Activated naive CD8-positive, alpha-beta T cell treated with anti-CD3 and anti-CD28 coated beads for 36 hours (primary cell): Measurements from ENCODE around the gene MCM3AP. TPM values are rescaled to one million over a fixed set of nuclear protein-coding genes. Genes with fewer than 3 reads are reported as not detected.
"Not testable (repeated sequence)": the region's sequence is repeated elsewhere in the genome, so short reads cannot be mapped to it uniquely, and the experiment has no call there.

Experiments
- DNase-seq: peaks from one replicate; pipeline ENCODE4 v3.0.0; 2021
- H3K27ac Mint-ChIP-seq: one replicate; pipeline ENCODE4 v1.8.0; 2022; ENCODE audit warnings: mild to moderate bottlenecking, moderate library complexity, mixed read lengths
- H3K27me3 Mint-ChIP-seq: one replicate; pipeline ENCODE4 v1.8.0; 2022; ENCODE audit warnings: mild to moderate bottlenecking, mixed read lengths
- H3K36me3 Mint-ChIP-seq: one replicate; pipeline ENCODE4 v1.8.0; 2021; ENCODE audit warnings: mild to moderate bottlenecking, mixed read lengths
- H3K4me1 Mint-ChIP-seq: one replicate; pipeline ENCODE4 v1.8.0; 2021; ENCODE audit warnings: mixed read lengths
- H3K4me3 Mint-ChIP-seq: one replicate; pipeline ENCODE4 v1.8.0; 2022; ENCODE audit warnings: mild to moderate bottlenecking, moderate library complexity, mixed read lengths
- H3K9me3 Mint-ChIP-seq: one replicate; pipeline ENCODE4 v1.8.0; 2022; ENCODE audit warnings: mixed read lengths
- total RNA-seq, 2 experiments: library from RNA; stranded (reverse); gene quantifications; one replicate each; pipeline ENCODE4 v1.2.3, GENCODE V29; 2021

The MCM3AP gene
- total RNA-seq, 2 experiments from 2014 or later: 112 to 117 TPM

- H3K4me1 Mint-ChIP-seq: no peaks in the 10 kb centered on the region
- H3K4me3 Mint-ChIP-seq: no peak overlapping the region
- no peak for DNase-seq
- H3K9me3 Mint-ChIP-seq: no peaks in the 10 kb centered on the region
- H3K27ac Mint-ChIP-seq: no peak overlapping the region
- H3K27me3 Mint-ChIP-seq: no peaks in the 10 kb centered on the region
- H3K36me3 Mint-ChIP-seq: peaks cover 8% of the 10 kb centered on the region
These were observed 82.7 kb downstream of the MCM3AP start for GRCh38 chr21:46202592-46203202.

GRCh38 chr21:46200877-46201803, 84.3 kb downstream of the MCM3AP start:
- not testable (repeated sequence) for H3K27ac Mint-ChIP-seq, DNase-seq, H3K9me3 Mint-ChIP-seq, H3K36me3 Mint-ChIP-seq, H3K4me3 Mint-ChIP-seq, H3K4me1 Mint-ChIP-seq, H3K27me3 Mint-ChIP-seq

- Mint-ChIP-seq H3K9me3 (no peaks in the 10 kb centered on the region), H3K27ac (no peak overlapping the region), H3K4me3 (no peak overlapping the region), H3K4me1 (no peaks in the 10 kb centered on the region), H3K27me3 (no peaks in the 10 kb centered on the region), H3K36me3 (peaks cover 8% of the 10 kb centered on the region)
- no peak for DNase-seq
These were observed 85.7 kb downstream of the MCM3AP start for GRCh38 chr21:46199436-46200373.

- no peak overlapping the region for H3K4me3 Mint-ChIP-seq
- H3K27me3 Mint-ChIP-seq: no peaks in the 10 kb centered on the region
- peaks cover 14% of the 10 kb centered on the region for H3K36me3 Mint-ChIP-seq
- no peaks in the 10 kb centered on the region for H3K4me1 Mint-ChIP-seq
- H3K9me3 Mint-ChIP-seq: no peaks in the 10 kb centered on the region
- no peak overlapping the region for H3K27ac Mint-ChIP-seq
- no peak for DNase-seq
These were observed 88.7 kb downstream of the MCM3AP start for GRCh38 chr21:46196733-46197132.

GRCh38 chr21:46195595-46196195, 89.7 kb downstream of the MCM3AP start:
- no peaks in the 10 kb centered on the region for H3K27me3 Mint-ChIP-seq
- H3K9me3 Mint-ChIP-seq: no peaks in the 10 kb centered on the region
- DNase-seq: no peak
- no peak overlapping the region for H3K4me3 Mint-ChIP-seq
- H3K36me3 Mint-ChIP-seq: peaks cover 14% of the 10 kb centered on the region
- no peaks in the 10 kb centered on the region for H3K4me1 Mint-ChIP-seq
- H3K27ac Mint-ChIP-seq: no peak overlapping the region

DNA sequence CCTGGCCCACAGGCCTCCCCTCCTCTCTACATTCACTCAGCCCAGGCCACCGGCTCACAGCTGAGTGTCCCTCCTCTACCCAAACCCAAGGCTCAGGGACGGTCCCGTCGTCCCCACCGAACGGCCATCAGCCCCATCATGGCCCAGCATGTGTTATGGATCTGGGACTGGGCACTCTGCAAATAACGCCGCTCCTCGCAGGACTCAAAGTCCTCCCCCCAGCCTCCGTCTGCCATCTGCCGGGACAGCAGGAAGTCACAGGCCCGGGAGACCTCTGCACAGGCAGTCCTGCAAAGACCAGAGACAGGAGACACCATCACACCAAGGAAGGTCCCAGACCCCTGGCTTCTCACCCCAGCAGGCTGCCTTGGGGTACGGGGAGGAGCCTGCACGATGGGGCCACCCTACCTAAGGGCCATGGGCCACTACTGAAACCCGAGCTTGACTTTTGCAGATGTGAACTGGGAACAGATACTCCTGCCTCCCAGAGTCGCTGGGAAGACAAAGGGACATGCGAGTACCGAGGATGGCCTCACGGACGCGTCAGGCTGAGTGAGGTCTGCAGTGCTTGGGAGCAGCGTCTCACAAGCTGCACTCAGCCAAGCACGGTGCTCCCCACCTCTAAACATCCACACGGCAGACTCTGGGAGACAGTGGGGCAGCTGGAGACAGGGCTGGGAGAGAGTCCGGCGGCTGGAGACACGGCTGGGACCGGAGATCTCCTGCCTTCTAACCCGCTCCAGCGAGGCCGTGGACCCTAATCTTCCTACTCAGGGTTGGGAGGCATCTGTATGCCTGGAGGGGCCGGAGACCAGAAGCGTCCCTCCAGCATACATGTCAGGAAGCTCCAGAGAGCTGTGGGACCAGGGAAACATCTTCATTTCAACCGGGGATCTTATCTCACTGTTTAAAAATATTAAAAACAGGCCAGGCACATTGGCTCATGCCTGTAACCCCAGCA, 90.8 kb downstream of the MCM3AP start:
- Mint-ChIP-seq H3K9me3 (no peaks in the 10 kb centered on the region), H3K36me3 (peaks cover 13% of the 10 kb centered on the region)

DNA sequence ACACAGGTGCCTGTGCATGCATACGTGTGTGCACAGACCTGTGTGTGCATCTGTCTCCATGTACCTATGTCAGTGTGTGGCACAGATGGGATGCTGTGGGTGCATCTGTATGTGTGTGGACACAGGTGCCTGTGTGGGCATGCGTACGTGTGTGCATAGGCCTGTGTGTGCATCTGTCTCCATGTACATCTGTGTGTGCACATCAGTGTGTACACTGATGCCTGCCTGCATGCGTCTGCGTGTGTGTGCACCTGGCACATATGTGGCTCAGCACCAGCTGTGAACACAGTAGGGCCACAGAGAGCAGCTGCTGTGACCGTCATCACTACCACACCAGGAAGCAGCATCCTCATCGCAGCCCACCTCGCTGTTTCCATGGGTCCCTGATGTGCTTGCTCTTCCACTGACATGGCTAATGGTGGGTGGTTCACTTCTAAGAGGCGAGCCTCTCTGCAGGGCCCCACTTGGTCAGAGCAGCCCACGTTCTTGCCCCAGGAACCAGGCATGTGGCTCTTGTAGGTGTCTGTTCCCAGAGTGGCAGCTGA, 91.5 kb downstream of the MCM3AP start:
- DNase-seq: no peak
- Mint-ChIP-seq H3K27me3 (no peaks in the 10 kb centered on the region), H3K9me3 (no peaks in the 10 kb centered on the region), H3K4me1 (no peaks in the 10 kb centered on the region), H3K4me3 (no peak overlapping the region), H3K27ac (no peak overlapping the region), H3K36me3 (peaks cover 9% of the 10 kb centered on the region)

More for the DNA sequence above, 90.8 kb downstream of the MCM3AP start:
- Mint-ChIP-seq H3K27ac (no peak overlapping the region), H3K27me3 (no peaks in the 10 kb centered on the region), H3K4me1 (no peaks in the 10 kb centered on the region), H3K4me3 (no peak overlapping the region)
- DNase-seq: no peak

- Mint-ChIP-seq H3K27me3 (no peaks in the 10 kb centered on the region), H3K27ac (no peak overlapping the region), H3K36me3 (peaks cover 6% of the 10 kb centered on the region), H3K9me3 (no peaks in the 10 kb centered on the region), H3K4me1 (peaks cover 2% of the 10 kb centered on the region), H3K4me3 (no peak overlapping the region)
- DNase-seq: no peak
These were observed 93.5 kb downstream of the MCM3AP start for GRCh38 chr21:46191686-46192575.

- Mint-ChIP-seq H3K9me3 (no peaks in the 10 kb centered on the region), H3K4me1 (peaks cover 2% of the 10 kb centered on the region), H3K27me3 (no peaks in the 10 kb centered on the region), H3K4me3 (no peak overlapping the region), H3K36me3 (peaks cover 6% of the 10 kb centered on the region), H3K27ac (no peak overlapping the region)
- DNase-seq: no peak
These were observed 94.1 kb downstream of the MCM3AP start for GRCh38 chr21:46191257-46191685.

GRCh38 chr21:46190491-46191131, 94.8 kb downstream of the MCM3AP start:
- H3K9me3 Mint-ChIP-seq: no peaks in the 10 kb centered on the region
- peaks cover 6% of the 10 kb centered on the region for H3K4me1 Mint-ChIP-seq
- peaks cover 6% of the 10 kb centered on the region for H3K36me3 Mint-ChIP-seq
- no peak for DNase-seq
- H3K4me3 Mint-ChIP-seq: no peak overlapping the region
- H3K27ac Mint-ChIP-seq: no peak overlapping the region
- H3K27me3 Mint-ChIP-seq: no peaks in the 10 kb centered on the region

DNA sequence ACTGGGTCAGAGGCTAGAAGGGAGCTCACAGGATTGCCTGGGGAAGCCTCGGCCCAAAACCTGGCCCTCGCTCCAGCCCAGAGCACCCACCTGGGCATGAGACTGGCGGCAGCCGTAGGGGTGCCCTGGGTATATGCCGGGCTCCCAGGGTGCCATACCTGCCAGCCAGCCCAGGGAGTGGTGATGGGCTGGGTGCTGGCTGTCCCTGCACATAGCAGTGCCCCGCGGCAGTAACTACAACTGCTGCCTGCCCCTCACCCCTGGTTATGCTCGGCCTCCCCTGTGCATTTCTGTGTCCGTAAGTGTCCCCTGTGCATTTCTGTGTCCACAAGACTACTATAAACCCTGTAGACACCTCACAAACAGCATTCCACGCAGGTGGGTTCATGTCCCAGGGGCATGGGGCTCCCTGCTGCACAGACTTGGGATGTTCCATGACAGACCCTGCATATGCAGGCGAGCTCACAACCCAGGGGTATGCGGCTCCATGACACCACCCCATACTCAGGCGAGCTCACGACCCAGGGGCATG, 95.4 kb downstream of the MCM3AP start:
- H3K27me3 Mint-ChIP-seq: no peaks in the 10 kb centered on the region
- H3K36me3 Mint-ChIP-seq: peaks cover 6% of the 10 kb centered on the region
- no peak for DNase-seq
- no peaks in the 10 kb centered on the region for H3K9me3 Mint-ChIP-seq
- no peak overlapping the region for H3K4me3 Mint-ChIP-seq
- no peak overlapping the region for H3K27ac Mint-ChIP-seq
- H3K4me1 Mint-ChIP-seq: peaks cover 9% of the 10 kb centered on the region

- Mint-ChIP-seq H3K36me3 (peaks cover 6% of the 10 kb centered on the region), H3K9me3 (no peaks in the 10 kb centered on the region), H3K27ac (no peak overlapping the region), H3K4me3 (no peak overlapping the region), H3K4me1 (peaks cover 9% of the 10 kb centered on the region), H3K27me3 (no peaks in the 10 kb centered on the region)
- no peak for DNase-seq
These were observed 96.0 kb downstream of the MCM3AP start for GRCh38 chr21:46189213-46189958.
